Measurements from ENCODE around the gene MIEF1.

The MIEF1 gene

DNA sequence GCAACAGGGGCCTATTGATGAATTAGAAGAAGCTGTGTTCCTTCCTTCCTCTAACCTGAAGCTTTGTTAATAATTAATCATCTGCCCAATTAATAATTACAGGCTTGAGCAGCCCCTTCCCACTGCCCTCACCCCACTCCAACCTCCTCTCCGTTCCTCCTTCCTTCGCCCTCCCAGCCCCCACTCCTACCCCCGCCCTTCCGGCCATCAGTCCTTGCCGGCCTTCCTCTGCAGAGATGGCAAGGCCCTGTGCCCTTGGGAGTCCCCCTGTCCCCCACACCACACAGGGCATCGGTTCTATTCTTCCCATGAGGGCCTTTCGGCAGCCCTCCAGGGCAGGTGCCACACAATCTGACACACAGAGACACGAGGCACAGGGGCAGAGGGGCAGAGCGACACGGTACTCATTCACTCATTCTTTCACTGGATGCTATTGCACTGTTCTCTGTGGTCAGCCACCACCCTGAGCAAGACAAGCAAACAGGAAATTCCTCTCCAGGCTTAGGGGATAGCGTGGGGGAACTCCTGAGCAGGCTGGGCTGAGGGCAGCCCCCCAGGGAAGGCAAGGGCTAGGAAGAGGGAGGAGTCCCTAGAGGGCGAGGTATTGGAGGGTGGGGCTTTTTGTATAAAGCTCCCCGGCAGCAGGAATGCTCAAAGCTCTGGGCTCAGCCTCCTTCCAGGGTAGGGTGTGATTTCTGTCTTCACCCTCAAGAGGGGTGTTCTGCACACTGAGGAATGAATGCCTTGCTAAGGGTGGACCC lies 30.5 kb upstream of the MIEF1 start:
- peak; percentile 84 for DNase-seq

DNA sequence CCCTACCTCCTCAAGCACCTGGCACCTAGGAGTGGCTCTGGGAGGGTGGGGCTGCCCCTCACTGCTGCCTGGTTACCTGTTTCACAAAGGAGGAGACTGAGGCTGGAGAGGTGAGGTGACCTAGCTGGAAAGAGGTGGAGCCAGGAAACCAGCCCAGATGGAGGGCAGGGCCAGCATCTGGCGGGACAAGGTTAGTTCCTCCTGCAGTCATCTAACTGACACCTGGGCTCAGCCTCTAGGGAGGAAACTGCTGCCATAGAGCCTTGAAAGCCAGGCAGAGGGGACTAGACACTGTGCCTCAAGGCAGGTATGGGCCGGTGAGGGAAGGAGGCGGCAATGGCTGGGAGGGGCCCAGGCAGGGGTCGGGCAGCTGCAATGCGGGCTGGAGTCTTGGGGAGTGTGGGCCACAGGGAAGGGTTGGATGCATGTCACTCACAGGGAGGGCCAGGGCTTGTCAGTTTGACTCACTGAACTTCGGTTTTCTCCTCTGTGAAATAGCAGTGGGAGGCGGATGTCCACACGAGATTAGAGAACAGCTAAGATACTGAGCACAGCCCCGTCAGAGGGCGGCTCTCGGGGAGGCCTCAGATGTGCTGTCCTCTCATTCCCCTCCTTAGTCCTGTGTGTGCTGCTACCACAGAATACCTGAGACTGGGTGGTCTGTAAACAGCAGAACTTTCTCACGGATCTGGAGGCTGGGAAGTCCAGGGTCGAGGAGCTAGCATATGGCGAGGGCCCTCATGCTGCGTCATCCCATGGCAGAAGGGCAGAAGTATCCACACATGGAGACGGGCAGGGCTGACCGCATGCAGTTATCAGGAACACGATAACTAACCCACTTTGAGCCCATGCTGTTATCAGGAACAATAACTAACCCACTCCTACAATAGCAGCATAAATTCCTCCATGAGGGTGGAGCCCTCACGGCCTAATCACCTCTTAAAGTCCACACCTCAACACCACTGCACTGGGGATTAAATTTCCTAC lies 29.2 kb upstream of the MIEF1 start:
- DNase-seq = peak; percentile 86

DNA sequence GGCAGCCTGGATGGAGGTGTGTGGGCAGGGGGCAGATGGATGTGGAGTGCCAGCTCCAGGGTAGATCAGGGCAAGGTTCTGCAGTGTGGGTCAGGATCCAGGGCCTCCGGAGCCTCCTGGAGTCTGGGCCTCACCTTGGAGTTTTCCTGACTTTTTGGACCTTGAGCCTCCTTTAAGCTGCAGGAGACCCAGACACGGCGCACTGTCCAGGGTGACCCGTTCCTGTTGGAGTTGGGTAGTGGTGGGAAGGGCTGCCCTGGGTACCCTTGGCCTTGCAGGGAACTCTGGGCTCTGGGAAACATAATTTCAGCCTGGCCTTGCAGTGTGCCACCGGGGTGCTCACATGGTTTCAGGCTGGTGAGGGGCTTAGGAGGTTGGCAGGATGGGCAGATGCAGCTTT lies 28.2 kb upstream of the MIEF1 start:
- no peak for DNase-seq

DNA sequence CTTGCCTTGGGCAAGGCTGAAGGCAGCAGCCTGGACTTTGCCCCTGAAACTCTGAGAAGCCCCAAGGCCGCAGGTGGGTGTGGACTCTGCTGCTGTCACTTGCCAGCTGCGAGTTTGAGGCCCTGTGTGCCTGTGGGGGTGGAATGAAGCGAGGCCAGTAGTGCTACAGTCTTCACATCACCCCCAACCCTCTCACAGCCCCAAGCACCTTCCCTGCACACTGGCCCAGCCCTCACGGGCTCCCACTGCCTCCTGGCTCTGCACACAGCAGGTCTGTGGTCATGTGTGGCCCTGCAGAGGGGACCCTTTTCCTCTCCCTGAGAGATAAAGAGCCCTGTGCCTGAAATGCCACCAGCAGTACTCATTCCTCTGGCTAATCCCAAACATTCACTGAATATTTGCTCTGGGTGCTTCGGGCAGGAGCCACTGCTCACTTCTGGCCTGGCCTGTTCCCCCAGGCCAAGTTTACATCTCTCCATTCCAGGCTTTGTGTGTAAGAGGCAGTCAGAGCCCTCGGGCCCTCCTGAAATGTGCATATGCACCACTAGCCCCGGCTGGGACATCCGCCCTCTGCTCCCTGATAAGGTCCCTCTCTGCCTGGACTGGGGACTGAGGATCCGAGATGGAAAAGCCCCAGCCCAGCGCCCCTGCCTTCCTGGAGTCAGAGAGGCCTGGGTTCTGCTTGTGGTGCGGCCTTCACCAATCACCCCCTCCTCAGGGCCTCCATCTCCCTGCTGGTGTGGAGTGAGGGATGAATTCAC lies 27.6 kb upstream of the MIEF1 start:
- peak; percentile 97 for DNase-seq

DNA sequence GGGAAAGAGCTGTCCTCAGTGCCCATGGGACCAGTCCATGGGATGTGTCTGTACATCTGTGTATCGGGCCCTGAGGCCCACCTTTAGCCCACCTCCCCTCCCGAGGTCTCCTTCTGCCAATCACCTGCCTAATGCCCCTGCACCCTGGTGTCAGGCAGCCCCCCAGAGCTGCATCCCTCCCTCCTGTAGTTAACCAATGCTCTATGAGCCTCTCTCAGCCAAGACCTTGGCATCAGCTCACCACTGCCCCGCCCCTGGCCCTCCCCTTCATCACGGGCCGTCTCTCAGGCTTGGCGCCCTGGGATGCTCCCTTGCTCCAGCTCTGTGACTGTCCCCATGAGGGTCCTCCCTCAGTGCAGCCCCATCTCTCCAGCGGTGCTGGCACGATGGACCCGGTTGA lies 26.8 kb upstream of the MIEF1 start:
- DNase-seq = no peak

DNA sequence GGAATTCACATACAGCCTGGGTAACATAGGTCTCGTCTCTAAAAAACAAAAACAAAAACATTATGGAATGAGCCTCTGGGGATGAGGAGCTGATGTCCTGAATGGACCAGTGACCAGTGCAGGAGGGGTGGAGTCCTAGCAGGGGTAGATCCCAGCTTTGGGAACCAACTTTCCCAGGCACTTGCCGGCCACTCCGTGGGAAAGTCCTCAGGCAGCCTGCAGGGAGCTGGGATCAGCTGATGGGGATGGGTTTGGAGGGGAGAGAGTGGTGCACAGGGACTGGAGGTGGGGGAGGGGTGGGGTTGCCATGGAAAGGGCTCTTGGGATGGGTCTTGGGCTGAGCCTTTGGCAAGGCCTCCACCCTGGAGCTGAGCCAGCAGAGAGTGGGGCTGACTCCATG lies 26.2 kb upstream of the MIEF1 start:
- no peak for DNase-seq

DNA sequence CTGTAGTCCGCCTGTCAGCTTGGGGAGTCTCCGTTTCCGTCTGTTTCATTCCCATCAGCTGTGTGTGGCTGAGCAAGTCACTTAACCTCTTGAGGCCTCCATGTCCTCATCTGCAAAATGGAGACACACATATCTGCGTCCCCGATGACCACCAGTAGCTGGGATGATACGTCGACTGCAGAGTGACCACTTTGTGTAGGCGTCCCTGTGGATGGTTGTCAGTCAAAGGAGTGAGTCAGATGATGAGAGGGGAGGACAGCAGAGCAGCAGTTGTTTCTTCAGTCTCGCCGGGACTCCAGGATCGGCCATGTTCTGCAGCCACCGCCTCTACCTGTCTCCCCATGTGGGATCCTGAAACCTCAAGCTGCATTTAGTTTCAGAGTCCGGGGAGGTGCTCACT lies 25.4 kb upstream of the MIEF1 start:
- no peak for DNase-seq

DNA sequence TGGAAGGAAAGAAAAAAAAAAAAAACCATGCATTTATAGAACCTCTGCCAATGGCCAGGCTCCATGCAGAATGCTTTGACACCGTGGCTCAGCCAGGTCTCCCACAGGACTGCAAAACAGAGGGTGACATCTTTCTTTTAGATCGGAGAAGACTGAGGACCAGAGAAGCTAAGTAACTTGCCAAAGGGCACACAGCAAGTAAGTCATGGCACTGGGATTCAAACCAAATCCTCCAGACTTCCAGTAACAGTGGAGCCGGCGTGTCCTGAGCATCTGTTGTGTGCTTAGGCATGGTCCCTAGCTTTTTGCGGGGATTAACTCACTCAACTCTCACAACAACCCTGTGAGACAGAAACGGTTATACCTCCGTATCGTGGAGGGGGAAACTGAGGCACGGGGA lies 24.5 kb upstream of the MIEF1 start:
- no peak for DNase-seq

DNA sequence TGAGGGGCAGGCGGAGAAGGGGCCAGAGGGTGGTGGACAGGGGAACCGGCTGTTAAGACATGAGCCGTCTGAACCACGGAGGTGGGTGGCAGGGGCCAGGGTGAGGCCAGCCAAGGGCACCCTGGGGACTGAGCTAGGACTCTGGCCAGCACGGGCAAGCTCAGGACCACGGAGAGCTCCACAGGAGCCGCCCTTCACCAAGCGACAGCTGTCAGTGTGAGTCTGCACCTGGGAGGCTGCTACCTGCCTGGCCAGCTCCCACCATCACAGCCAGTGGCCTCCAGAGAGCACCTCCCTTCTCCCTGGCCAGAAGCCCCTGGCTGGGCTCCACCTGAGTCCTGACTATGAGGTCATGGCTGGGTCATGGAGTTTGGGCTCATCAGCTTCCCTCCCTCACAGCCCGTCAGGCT lies 23.6 kb upstream of the MIEF1 start:
- peak; percentile 86 for DNase-seq

DNA sequence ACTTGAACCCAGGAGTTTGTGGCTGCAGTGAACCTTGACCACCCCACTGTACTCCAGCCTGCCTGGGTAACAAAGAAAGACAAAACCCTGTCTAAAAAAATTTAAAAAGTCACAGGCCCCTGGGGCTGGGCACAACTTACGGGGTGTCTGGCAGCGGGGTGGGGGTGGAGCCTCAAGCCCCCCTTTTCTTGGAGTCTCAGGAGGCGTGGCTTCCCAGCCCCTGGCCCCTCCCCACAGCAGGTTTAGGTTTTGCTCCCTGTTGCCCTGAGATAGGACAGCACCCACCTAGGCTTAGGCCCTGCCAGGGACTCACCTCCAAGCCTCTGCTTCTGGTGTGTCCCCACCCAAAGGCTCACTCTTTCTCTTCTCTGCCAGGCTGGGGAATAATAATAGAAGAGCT lies 22.8 kb upstream of the MIEF1 start:
- no peak for DNase-seq

DNA sequence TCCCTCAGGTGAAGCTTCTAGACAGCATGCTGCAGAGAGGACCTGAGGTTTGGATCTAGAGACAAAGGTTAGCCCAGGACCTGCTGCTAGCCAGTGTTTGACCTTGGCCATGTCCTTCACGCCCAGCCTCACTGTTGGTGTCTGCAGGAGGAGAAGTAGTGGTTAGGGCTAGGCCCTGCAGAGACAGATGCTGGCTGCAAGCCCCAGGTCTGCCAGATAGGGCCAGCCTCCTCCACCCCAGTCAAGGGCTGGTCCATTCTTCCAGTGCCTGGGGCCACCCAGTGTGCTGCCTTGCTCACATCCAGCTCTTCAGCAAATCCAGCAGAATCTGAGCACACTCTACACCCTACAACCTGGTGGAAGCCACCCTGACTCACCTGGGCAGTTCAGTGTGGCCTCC lies 21.5 kb upstream of the MIEF1 start:
- no peak for DNase-seq

DNA sequence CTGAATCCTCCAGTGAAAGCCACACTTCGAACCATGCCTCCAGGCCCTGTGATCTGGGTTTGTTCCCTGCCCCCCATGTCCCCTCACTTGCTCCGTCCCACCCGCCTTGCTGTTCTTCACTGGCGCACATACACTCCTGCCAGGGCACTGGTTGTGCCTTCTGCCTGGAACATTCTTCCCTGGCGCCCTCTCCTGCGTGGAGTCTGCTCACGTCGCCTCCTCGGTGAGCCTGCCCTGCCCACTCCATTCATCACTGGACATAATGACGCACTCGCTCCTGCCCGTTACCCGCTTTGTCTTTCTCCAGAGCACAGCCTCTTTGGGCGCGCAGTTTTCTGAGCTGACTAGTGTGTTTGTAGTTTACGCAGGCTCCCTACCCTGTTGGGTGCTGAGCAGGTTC lies 21.0 kb upstream of the MIEF1 start:
- no peak for DNase-seq

DNA sequence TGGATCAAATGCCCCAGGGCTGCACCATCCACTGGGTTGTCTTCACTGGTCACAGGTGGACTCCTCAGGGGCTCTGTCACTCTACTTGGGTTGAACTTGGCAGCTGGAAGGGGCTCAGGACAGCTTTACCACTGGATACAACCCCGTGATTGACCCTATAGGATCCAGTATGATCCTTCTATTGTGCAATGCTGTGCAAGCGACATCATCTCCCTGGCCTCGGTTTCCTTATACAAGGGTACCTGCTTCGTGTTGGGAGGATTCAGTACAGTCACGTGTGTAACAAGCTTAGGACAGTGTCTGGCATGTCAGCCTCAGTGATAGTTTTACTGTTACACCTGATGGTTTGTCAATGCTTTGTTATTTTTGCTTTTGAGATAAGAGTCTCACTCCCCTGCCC lies 20.5 kb upstream of the MIEF1 start:
- DNase-seq = no peak

DNA sequence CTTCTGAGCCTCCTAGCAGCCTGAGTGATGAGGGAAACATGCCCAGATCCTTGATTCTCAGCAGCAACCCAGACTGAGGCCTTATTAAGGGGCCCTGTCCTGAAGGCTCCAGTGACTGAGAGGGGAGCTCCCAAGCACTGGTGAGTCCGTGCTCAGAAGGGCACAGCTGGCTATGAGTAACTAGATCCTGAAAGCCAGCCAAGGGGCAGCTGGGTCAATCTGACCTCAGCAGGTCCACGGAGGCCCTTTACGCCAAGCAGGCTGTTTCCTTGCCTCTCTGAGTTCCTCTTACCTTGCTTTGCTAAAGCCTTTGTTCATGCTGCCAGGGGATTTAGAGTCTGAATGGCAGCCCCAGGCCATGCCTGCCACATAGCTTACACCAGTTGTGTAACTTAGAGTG lies 19.3 kb upstream of the MIEF1 start:
- peak; percentile 41 for DNase-seq

DNA sequence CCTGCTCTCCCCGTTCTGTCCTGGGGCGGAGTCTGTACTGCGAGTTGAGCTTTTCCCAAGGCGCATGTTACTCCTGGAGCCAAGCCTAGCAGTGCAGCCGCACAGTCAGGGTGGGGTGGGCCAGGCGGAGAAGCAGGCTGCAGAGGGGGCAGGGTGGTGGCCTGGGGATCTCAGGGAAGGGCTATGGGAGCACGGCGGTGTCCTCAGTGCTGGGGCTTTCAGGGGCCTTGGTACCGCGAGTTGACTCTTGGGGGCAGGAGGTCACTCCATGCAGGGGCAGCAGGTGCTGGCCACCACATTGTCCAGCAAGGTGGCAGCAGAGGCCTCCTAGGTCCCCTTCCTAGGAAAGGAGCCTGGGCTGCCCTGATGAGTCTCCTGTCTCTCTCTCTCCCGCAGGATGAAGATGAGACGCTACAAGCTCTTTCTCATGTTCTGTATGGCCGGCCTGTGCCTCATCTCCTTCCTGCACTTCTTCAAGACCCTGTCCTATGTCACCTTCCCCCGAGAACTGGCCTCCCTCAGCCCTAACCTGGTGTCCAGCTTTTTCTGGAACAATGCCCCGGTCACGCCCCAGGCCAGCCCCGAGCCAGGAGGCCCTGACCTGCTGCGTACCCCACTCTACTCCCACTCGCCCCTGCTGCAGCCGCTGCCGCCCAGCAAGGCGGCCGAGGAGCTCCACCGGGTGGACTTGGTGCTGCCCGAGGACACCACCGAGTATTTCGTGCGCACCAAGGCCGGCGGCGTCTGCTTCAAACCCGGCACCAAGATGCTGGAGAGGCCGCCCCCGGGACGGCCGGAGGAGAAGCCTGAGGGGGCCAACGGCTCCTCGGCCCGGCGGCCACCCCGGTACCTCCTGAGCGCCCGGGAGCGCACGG lies 14.9 kb upstream of the MIEF1 start:
- no peak for DNase-seq

DNA sequence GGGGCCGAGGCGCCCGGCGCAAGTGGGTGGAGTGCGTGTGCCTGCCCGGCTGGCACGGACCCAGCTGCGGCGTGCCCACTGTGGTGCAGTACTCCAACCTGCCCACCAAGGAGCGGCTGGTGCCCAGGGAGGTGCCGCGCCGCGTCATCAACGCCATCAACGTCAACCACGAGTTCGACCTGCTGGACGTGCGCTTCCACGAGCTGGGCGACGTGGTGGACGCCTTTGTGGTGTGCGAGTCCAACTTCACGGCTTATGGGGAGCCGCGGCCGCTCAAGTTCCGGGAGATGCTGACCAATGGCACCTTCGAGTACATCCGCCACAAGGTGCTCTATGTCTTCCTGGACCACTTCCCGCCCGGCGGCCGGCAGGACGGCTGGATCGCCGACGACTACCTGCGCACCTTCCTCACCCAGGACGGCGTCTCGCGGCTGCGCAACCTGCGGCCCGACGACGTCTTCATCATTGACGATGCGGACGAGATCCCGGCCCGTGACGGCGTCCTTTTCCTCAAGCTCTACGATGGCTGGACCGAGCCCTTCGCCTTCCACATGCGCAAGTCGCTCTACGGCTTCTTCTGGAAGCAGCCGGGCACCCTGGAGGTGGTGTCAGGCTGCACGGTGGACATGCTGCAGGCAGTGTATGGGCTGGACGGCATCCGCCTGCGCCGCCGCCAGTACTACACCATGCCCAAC lies 14.1 kb upstream of the MIEF1 start:
- DNase-seq = no peak

DNA sequence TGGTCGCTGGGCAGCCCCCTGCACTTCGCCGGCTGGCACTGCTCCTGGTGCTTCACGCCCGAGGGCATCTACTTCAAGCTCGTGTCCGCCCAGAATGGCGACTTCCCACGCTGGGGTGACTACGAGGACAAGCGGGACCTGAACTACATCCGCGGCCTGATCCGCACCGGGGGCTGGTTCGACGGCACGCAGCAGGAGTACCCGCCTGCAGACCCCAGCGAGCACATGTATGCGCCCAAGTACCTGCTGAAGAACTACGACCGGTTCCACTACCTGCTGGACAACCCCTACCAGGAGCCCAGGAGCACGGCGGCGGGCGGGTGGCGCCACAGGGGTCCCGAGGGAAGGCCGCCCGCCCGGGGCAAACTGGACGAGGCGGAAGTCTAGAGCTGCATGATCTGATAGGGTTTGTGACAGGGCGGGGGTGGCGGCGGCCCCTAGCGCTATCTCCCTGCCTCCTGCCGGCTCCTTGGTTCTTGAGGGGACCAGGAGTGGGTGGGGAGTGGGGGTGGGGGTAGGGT lies 13.5 kb upstream of the MIEF1 start:
- peak; percentile 46 for DNase-seq

DNA sequence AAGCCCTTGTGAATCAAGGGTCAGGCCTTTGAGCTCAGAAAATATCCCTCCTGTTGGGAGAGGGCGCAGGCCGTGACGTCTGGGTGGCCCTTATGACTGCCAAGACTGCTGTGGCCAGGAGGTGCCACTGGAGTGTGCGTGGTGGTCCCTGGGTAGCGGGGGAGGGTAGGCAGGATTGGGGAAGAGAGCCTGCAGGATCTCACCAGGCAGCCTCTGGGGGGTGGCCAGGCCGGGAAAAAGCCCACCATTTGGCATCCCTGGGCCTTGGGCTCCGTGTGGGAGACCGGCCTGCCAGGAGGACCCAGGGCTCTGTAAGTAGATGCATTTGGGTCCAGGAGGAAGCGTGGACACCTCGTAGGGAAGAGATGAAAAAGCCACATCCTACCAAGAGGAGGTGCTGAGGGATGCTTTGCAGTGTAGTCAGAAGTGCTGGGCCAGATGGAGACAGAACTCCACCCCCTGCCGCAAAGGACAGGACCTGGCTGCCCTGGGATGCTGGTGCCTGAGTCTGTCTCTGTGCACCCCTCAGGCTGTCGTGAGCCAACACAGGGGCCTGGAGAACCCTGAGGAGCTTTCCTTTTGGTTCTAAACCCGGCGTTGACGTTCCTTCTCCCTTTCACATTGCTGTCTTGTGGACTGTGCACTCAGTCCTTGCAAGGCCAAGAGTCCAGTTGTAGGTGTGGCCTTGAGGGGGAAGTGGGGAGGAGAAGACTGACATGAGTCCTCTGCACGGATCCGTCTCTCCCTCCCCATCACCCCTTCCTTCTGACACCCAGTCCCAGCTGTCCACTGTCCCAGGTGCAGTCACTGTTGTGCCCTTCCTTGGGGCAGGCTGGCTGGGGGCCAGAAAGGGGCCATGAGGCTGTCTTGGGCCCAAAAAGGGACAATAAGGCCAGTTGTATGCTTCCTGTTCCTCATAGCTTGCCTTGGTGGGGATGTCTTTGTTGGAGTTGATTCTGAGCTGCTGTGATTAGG lies 12.7 kb upstream of the MIEF1 start:
- peak; percentile 49 for DNase-seq

DNA sequence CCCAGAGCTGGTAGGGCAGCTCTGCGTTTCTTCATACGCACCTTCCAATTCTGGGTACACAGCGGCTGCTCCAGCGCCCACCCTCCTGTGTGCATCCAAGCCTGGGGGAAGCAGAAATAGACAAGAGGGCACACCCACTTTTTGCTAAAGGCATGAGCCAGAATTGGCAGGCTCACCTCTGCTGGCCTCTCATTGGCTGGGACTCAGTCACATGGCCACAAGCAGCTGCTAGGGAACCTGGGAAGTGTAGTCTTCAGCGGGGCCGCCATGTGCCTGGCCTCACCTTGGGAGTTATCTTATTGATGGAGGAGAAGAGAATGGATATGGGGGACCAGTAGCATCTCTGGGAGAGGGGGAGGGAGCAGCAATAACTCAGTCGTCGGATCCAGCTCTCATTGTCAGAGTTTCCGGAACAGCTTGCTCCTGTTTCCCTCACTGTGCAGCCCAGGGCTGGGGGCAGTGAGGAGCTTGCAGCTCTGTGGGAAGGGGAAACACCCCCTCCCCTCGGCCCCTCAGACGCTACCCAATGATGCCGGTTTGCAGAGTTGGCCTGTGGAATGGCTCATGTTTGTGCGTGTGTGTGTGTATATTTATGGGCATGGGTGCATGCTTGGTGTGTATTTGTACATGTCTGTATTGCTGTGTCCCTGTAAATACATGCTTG lies 11.8 kb upstream of the MIEF1 start:
- peak; percentile 86 for DNase-seq

All from islet precursor cell (in vitro differentiated cells).